Lower leg skin (tissue), 3 donors: Measurements from ENCODE around the gene SIX3.

Experiments
- POLR2A ChIP-seq, 2 donors: fragments of 450-650 bp; IDR thresholded peaks; one replicate each; pipeline ENCODE4 v1.6.1; 2016 to 2017; ENCODE audit warnings: antibody characterized with exemption in 2 of 2, mild to moderate bottlenecking in 1 of 2, moderate library complexity in 1 of 2
- TF ChIP-seq, protein P1 (sequence below), 3 donors: fragments of 450-650 bp; IDR thresholded peaks; one replicate each; pipeline ENCODE4 v1.5.1; 2016; ENCODE audit warnings: antibody characterized with exemption in 3 of 3, mild to moderate bottlenecking in 3 of 3, moderate library complexity in 2 of 3

GRCh38 chr2:44940732-44941464 is 604 bp upstream of the SIX3 start:
- TF ChIP-seq, protein P1, sequence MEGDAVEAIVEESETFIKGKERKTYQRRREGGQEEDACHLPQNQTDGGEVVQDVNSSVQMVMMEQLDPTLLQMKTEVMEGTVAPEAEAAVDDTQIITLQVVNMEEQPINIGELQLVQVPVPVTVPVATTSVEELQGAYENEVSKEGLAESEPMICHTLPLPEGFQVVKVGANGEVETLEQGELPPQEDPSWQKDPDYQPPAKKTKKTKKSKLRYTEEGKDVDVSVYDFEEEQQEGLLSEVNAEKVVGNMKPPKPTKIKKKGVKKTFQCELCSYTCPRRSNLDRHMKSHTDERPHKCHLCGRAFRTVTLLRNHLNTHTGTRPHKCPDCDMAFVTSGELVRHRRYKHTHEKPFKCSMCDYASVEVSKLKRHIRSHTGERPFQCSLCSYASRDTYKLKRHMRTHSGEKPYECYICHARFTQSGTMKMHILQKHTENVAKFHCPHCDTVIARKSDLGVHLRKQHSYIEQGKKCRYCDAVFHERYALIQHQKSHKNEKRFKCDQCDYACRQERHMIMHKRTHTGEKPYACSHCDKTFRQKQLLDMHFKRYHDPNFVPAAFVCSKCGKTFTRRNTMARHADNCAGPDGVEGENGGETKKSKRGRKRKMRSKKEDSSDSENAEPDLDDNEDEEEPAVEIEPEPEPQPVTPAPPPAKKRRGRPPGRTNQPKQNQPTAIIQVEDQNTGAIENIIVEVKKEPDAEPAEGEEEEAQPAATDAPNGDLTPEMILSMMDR (IDR thresholded peaks at IDR 0.05) = no peak
- no peak for TF ChIP-seq POLR2A (IDR thresholded peaks at IDR 0.05)
